Astrocyte of the cerebellum (primary cell): Measurements from ENCODE around the gene PARP16.

Experiments
- DNase-seq: peaks from one replicate; pipeline ENCODE4 v3.0.0-alpha.2; 2011; ENCODE audit warnings: low read depth
- H3K4me3 ChIP-seq: 2 replicates; pipeline ENCODE4 v1.5.1; 2011; ENCODE audit warnings: mild to moderate bottlenecking, low read depth, low read length, moderate library complexity
- in situ Hi-C: cut with HindIII; loops from 2 replicates; pipeline ENCODE4 v1.10.0; 2017; ENCODE audit warnings: low sequenced_read_pairs
- TF ChIP-seq, protein P1 (sequence below): IDR thresholded peaks from 2 replicates; pipeline ENCODE4 v1.5.1; 2012; ENCODE audit warnings: low read length, low read depth, moderate library complexity, mild to moderate bottlenecking; ENCODE audit errors: missing control alignments

PARP16 gene, protein sequence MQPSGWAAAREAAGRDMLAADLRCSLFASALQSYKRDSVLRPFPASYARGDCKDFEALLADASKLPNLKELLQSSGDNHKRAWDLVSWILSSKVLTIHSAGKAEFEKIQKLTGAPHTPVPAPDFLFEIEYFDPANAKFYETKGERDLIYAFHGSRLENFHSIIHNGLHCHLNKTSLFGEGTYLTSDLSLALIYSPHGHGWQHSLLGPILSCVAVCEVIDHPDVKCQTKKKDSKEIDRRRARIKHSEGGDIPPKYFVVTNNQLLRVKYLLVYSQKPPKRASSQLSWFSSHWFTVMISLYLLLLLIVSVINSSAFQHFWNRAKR

DNA sequence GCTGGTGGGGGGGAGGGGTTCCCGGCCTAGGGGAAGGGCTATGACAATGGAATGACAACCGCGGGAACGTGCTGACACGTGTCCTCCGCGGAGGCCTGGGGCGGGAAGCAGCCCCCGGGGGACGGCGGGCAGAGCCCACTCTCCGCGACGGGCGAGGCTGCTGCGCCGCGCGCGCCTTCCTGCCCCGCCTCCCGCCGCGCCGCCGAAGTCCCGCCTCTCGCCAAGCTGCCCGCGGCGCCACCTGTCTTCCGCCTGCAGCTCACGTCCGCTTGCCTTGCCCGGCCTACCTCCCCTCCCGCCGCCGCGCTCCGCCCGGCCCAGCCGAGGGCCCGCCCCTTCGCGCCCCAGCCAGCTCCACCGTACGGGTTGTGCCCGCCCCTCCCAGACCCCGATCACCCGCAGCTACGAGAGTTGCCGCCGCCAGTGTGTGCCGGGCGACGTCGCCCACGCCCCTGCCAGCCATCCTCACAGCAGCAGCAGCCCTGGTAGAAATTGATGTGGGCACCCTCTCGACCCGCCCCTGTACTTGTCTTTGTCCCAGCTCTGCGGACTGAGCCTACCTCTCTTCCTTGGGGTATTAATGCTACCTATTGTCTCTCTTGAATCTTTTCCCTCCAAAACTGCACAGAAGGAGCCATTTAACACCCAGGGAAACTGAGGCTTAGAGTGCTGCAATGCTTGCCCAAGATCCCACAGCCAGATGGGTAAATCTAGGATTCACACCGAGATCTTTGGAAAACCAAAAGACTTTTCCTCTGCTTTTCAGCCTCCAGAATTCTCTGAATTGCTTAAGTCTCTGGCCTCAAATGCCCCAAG is at the start of gene PARP16:
PARP16 (minus strand) TSS at position 180 of the 816 bp plus-strand sequence. CDS start 457 bp downstream, outside the sequence.
- DNase-seq: peak; percentile 28
- H3K4me3 ChIP-seq: peak within 1 kb of the TSS; percentile 60
- in situ Hi-C loops: no loop called here
- TF ChIP-seq, protein P1, sequence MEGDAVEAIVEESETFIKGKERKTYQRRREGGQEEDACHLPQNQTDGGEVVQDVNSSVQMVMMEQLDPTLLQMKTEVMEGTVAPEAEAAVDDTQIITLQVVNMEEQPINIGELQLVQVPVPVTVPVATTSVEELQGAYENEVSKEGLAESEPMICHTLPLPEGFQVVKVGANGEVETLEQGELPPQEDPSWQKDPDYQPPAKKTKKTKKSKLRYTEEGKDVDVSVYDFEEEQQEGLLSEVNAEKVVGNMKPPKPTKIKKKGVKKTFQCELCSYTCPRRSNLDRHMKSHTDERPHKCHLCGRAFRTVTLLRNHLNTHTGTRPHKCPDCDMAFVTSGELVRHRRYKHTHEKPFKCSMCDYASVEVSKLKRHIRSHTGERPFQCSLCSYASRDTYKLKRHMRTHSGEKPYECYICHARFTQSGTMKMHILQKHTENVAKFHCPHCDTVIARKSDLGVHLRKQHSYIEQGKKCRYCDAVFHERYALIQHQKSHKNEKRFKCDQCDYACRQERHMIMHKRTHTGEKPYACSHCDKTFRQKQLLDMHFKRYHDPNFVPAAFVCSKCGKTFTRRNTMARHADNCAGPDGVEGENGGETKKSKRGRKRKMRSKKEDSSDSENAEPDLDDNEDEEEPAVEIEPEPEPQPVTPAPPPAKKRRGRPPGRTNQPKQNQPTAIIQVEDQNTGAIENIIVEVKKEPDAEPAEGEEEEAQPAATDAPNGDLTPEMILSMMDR: peak; percentile 17

DNA sequence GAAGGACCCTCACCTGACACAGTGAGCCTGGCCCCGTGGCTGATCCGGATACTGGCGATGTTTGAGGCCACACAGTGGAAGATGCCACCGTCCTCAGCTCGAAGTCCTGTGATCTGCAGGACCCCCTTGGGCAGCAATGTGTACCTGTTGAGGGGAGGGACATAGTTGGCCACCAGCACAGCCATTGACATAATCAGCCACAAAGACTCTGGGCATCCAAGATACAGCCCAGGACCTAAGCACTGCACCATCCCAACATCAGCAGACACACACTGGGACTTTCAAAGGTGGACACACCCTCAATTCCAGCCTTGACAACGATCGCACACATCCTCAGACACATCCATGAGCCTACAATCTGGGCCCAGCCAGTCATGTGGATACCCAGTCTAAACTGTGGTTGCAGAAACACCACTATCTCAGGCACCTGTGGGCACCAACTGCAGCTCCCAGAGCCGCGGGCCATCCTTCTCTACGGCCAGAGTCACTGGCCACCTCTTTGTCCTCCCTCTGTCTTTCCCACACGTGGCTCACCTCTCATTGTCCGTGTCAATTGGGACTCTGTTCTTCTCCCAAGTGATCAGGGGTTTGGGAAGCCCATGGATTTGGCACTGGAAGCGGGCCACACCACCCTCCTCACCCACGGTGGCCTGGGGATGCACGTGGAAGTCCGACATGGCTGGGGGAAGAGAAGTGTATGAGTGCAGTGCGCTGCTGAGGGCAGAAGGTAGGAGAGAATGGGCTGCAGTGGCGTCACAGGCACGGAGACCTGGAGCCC is 48.8 kb upstream of the PARP16 start:
- in situ Hi-C loops: no loop called here
- no peak overlapping the region for H3K4me3 ChIP-seq
- TF ChIP-seq, protein P1: no peak
- no peak for DNase-seq

DNA sequence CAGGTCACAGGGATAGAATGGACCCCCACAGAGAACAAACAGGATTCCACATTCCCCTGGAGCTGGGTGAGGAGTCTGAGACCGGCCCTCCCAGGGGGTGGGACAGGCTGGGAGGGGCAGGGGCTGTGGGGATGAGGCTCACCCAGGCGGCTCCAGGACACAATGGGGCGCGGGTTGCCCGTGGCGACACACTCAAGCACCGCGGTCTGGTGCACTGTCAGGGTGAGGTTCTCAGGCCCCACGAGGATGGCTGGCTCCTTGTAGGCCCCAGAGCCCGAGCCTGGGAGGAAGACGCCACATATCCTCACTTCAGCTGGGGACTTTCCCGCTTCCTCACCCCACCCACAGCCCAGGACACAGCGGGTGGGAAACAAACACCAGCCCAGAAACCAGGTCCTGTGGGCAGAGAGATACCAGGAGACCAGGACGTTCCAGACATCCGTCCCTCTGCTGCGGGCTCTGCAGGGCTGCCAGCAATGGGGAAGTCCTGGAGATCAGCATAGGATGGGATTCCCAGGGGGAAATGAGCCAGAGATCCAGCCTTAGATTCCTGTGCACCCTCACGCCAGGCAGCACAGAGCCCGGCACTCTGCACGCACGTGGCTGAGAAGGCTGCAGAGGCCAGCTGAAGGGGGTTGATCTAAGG is 48.0 kb upstream of the PARP16 start:
- TF ChIP-seq, protein P1: no peak
- DNase-seq: no peak
- no peak overlapping the region for H3K4me3 ChIP-seq
- in situ Hi-C loops: no loop called here

DNA sequence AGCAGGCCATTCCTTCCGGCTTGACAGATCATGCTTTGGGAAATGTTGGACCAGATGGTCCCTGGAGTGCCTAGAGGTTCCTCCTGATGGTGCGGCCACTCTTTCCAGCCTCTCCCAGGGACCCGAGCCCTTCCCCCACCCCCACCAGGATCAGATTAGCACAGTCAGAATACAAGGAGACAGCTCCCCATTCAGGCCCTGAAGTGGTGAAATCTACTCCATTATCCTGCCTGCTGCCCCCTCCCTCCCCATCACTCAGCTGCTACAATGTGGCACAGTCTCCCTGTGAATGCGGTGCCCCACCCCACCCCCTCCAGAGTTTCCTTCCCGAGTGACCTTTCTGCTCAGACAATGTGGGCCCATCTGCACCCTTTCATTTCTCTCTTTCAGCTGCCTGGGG is 47.2 kb upstream of the PARP16 start:
- in situ Hi-C loops: no loop called here
- TF ChIP-seq, protein P1: no peak
- no peak overlapping the region for H3K4me3 ChIP-seq
- no peak for DNase-seq

DNA sequence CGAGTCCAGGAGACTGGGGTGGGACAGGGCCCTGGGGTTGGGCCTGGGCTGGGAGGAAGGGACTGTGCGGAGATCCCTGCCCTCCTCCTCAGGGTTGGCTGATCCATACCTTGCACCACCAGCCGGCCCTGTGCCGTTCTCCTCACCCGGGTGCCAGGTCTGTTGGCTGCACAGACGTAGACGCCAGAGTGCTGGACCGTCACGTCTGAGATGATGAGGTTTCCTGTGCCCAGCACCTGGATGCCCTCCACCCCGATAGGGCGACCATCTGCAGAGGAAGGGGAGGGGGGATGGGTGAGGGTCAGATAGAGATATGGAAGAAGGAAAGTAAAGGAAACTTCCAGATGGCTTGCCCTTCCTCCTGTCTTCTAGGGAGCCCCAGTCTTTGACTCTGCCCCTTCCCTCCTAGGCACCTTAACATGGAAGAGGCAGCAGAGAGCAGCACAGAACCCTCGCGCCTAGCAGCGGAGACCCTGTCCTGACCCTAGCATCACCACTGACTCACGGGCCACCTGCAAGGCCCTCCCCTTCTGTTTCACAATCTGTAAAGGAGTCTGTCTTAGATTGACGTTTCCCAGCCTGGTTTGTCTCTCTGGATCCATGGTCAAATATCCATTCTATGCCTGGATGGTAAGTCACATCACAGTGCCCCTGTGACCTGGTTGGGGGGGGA is 46.6 kb upstream of the PARP16 start:
- no peak for DNase-seq
- no peak overlapping the region for H3K4me3 ChIP-seq
- TF ChIP-seq, protein P1: no peak
- in situ Hi-C loops: no loop called here
